HepG2 (cell line): ENCODE data around the gene SCYGR6. TPM values are rescaled to one million over a fixed set of nuclear protein-coding genes. Genes with fewer than 3 reads are reported as not detected.

ENCODE experiments used
- GABPA ChIP-seq, 2 experiments: IDR thresholded peaks; 2 replicates each; pipeline ENCODE4 v1.6.1; 2011 to 2016; ENCODE audit warnings: low read depth in 2 of 2, low read length in 1 of 2, missing biosample characterization in 1 of 2, missing genetic modification characterization in 1 of 2
- GFI1 ChIP-seq: sonication (generic); formaldehyde crosslinking; IDR thresholded peaks from 2 replicates; pipeline ENCODE4 v1.5.0; 2020; ENCODE audit warnings: missing genetic modification reagents, mild to moderate bottlenecking, borderline replicate concordance
- SIX1 ChIP-seq: sonication (generic); formaldehyde crosslinking; IDR thresholded peaks from 2 replicates; pipeline ENCODE4 v1.4.0; 2020; ENCODE audit warnings: missing genetic modification reagents, borderline replicate concordance
- SNAI1 ChIP-seq: sonication (generic); formaldehyde crosslinking; IDR thresholded peaks from 2 replicates; pipeline ENCODE4 v1.5.0; 2020; ENCODE audit warnings: mild to moderate bottlenecking, missing genetic modification reagents, borderline replicate concordance
- TAF1 ChIP-seq: sonication (generic); formaldehyde crosslinking; IDR thresholded peaks from 2 replicates; pipeline ENCODE4 v1.4.0; 2020; ENCODE audit warnings: missing genetic modification reagents
- WIZ ChIP-seq: sonication (generic); formaldehyde crosslinking; IDR thresholded peaks from 2 replicates; pipeline ENCODE4 v1.5.1; 2020; ENCODE audit warnings: mild to moderate bottlenecking, missing genetic modification reagents
- ZFX ChIP-seq: sonication (generic); formaldehyde crosslinking; IDR thresholded peaks from 2 replicates; pipeline ENCODE4 v1.4.0; 2020; ENCODE audit warnings: mild to moderate bottlenecking, low read depth, missing genetic modification reagents, moderate library complexity
- ZNF232 ChIP-seq: sonication (generic); formaldehyde crosslinking; IDR thresholded peaks from 2 replicates; pipeline ENCODE4 v1.4.0; 2020; ENCODE audit warnings: missing genetic modification reagents, borderline replicate concordance
- ZNF251 ChIP-seq: sonication (generic); formaldehyde crosslinking; IDR thresholded peaks from 2 replicates; pipeline ENCODE4 v1.9.0; 2021; ENCODE audit warnings: mild to moderate bottlenecking, missing genetic modification reagents
- polyA plus RNA-seq, 8 experiments: library from polyadenylated mRNA; depleted of rRNA in 3 of 8; stranded (reverse) in 7 of 8; unstranded in 1 of 8; fragments of >200 nt; fragmentation: Illumina TruSeq in 4 of 8; extraction: Trizol in 4 of 8; gene quantifications; 2 replicates each; pipeline versions ENCODE4 v1.2.1 to v1.2.3, GENCODE V29; 2011 to 2016; ENCODE audit warnings: low read depth in 4 of 8, missing spikeins in 1 of 8, mixed read lengths in 1 of 8; ENCODE audit not compliant: insufficient read depth in 1 of 8
- total RNA-seq, 5 experiments: library from RNA; depleted of rRNA; stranded (reverse); fragments of >200 nt; fragmentation: Illumina TruSeq; extraction: Trizol; gene quantifications; 2 replicates each; pipeline ENCODE4 v1.2.3, GENCODE V29; 2016; ENCODE audit warnings: low read depth in 1 of 5
- TF ChIP-seq, protein P1 (sequence below): sonication (generic); formaldehyde crosslinking; IDR thresholded peaks from 2 replicates; pipeline ENCODE4 v1.4.0; 2020; ENCODE audit warnings: missing genetic modification reagents, borderline replicate concordance
- TF ChIP-seq, protein P2 (sequence below): sonication (generic); formaldehyde crosslinking; IDR thresholded peaks from 2 replicates; pipeline ENCODE4 v1.4.0; 2020; ENCODE audit warnings: low read depth, mild to moderate bottlenecking, missing genetic modification reagents
- TF ChIP-seq, protein P3 (sequence below): sonication (generic); formaldehyde crosslinking; IDR thresholded peaks from 2 replicates; pipeline ENCODE4 v1.4.0; 2020; ENCODE audit warnings: missing genetic modification reagents
- TF ChIP-seq, protein P4 (sequence below): IDR thresholded peaks from 2 replicates; pipeline ENCODE4 v1.6.1; 2016; ENCODE audit warnings: mild to moderate bottlenecking
- TF ChIP-seq, protein P5 (sequence below): fragments of 450-650 bp; IDR thresholded peaks from 2 replicates; pipeline ENCODE4 v1.6.1; 2017; ENCODE audit warnings: mild to moderate bottlenecking
- TF ChIP-seq, protein P6 (sequence below): sonication (generic); formaldehyde crosslinking; IDR thresholded peaks from 2 replicates; pipeline ENCODE4 v1.5.0; 2020; ENCODE audit warnings: mild to moderate bottlenecking, missing genetic modification reagents, moderate library complexity

The SCYGR6 gene
- total and polyA plus RNA-seq, 2 of the 13 experiments (the other 11 are each of a cell fraction or from before 2014, with no cell fraction given): not detected

DNA sequence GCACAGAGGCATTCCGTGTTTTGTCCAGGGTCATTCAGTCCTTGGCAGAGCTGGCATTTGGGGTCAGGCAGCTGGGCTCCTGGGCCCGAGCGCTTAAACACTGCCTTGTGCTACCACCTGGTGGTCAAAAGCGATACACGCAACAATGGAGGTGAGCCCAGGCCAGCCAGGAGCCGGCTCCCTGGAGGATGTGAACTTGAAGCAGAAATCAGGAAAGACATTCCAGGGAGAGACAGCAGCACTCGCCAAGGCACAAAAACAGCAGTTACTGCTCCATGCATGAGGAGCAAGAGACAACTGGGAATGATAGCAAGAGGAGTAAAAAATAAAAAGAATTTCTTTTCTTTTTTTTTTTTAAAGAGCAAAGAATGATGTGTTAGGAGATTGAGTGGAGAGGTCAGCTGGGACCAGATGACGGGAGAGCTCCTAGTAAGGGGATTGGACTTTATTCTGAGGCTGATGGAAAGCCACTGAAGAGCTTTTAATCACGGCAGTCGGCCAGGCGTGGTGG, 41.9 kb upstream of the SCYGR6 start (continued):
- TF ChIP-seq, protein P1, sequence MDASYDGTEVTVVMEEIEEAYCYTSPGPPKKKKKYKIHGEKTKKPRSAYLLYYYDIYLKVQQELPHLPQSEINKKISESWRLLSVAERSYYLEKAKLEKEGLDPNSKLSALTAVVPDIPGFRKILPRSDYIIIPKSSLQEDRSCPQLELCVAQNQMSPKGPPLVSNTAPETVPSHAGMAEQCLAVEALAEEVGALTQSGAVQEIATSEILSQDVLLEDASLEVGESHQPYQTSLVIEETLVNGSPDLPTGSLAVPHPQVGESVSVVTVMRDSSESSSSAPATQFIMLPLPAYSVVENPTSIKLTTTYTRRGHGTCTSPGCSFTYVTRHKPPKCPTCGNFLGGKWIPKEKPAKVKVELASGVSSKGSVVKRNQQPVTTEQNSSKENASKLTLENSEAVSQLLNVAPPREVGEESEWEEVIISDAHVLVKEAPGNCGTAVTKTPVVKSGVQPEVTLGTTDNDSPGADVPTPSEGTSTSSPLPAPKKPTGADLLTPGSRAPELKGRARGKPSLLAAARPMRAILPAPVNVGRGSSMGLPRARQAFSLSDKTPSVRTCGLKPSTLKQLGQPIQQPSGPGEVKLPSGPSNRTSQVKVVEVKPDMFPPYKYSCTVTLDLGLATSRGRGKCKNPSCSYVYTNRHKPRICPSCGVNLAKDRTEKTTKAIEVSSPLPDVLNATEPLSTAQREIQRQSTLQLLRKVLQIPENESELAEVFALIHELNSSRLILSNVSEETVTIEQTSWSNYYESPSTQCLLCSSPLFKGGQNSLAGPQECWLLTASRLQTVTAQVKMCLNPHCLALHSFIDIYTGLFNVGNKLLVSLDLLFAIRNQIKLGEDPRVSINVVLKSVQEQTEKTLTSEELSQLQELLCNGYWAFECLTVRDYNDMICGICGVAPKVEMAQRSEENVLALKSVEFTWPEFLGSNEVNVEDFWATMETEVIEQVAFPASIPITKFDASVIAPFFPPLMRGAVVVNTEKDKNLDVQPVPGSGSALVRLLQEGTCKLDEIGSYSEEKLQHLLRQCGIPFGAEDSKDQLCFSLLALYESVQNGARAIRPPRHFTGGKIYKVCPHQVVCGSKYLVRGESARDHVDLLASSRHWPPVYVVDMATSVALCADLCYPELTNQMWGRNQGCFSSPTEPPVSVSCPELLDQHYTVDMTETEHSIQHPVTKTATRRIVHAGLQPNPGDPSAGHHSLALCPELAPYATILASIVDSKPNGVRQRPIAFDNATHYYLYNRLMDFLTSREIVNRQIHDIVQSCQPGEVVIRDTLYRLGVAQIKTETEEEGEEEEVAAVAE (CRISPR knock-in tag): peak; percentile 34; the same call in 1 of the 2 replicates
- TF ChIP-seq ZNF232 (CRISPR knock-in tag): peak; percentile 64; the same call in 1 of the 2 replicates
- TF ChIP-seq SNAI1 (CRISPR knock-in tag): no peak
- TF ChIP-seq, protein P2, sequence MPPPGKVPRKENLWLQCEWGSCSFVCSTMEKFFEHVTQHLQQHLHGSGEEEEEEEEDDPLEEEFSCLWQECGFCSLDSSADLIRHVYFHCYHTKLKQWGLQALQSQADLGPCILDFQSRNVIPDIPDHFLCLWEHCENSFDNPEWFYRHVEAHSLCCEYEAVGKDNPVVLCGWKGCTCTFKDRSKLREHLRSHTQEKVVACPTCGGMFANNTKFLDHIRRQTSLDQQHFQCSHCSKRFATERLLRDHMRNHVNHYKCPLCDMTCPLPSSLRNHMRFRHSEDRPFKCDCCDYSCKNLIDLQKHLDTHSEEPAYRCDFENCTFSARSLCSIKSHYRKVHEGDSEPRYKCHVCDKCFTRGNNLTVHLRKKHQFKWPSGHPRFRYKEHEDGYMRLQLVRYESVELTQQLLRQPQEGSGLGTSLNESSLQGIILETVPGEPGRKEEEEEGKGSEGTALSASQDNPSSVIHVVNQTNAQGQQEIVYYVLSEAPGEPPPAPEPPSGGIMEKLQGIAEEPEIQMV (CRISPR knock-in tag): 0 out of 2 replicates have a peak, but pooled peaks have one; percentile 36
- TF ChIP-seq, protein P3, sequence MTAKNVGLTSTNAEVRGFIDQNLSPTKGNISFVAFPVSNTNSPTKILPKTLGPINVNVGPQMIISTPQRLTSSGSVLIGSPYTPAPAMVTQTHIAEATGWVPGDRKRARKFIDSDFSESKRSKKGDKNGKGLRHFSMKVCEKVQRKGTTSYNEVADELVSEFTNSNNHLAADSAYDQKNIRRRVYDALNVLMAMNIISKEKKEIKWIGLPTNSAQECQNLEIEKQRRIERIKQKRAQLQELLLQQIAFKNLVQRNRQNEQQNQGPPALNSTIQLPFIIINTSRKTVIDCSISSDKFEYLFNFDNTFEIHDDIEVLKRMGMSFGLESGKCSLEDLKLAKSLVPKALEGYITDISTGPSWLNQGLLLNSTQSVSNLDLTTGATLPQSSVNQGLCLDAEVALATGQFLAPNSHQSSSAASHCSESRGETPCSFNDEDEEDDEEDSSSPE (CRISPR knock-in tag): no peak
- TF ChIP-seq GFI1 (CRISPR knock-in tag): no peak; the same call in 1 of the 2 replicates
- TF ChIP-seq TAF1: no peak
- TF ChIP-seq, protein P4, sequence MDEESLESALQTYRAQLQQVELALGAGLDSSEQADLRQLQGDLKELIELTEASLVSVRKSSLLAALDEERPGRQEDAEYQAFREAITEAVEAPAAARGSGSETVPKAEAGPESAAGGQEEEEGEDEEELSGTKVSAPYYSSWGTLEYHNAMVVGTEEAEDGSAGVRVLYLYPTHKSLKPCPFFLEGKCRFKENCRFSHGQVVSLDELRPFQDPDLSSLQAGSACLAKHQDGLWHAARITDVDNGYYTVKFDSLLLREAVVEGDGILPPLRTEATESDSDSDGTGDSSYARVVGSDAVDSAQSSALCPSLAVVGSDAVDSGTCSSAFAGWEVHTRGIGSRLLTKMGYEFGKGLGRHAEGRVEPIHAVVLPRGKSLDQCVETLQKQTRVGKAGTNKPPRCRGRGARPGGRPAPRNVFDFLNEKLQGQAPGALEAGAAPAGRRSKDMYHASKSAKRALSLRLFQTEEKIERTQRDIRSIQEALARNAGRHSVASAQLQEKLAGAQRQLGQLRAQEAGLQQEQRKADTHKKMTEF: peak; percentile 73
- TF ChIP-seq, protein P5, sequence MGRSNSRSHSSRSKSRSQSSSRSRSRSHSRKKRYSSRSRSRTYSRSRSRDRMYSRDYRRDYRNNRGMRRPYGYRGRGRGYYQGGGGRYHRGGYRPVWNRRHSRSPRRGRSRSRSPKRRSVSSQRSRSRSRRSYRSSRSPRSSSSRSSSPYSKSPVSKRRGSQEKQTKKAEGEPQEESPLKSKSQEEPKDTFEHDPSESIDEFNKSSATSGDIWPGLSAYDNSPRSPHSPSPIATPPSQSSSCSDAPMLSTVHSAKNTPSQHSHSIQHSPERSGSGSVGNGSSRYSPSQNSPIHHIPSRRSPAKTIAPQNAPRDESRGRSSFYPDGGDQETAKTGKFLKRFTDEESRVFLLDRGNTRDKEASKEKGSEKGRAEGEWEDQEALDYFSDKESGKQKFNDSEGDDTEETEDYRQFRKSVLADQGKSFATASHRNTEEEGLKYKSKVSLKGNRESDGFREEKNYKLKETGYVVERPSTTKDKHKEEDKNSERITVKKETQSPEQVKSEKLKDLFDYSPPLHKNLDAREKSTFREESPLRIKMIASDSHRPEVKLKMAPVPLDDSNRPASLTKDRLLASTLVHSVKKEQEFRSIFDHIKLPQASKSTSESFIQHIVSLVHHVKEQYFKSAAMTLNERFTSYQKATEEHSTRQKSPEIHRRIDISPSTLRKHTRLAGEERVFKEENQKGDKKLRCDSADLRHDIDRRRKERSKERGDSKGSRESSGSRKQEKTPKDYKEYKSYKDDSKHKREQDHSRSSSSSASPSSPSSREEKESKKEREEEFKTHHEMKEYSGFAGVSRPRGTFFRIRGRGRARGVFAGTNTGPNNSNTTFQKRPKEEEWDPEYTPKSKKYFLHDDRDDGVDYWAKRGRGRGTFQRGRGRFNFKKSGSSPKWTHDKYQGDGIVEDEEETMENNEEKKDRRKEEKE: no peak
- peak; percentile 41; the same call in 1 of the 2 replicates for TF ChIP-seq ZFX
- TF ChIP-seq ZNF251 (CRISPR knock-in tag): no peak
- TF ChIP-seq WIZ: no peak
- no peak for TF ChIP-seq GABPA (IDR thresholded peaks at IDR 0.05; ENCODE audit: low read depth, low read length)
- TF ChIP-seq GABPA (CRISPR knock-in tag; IDR thresholded peaks at IDR 0.05; ENCODE audit: low read depth): no peak
- TF ChIP-seq, protein P6, sequence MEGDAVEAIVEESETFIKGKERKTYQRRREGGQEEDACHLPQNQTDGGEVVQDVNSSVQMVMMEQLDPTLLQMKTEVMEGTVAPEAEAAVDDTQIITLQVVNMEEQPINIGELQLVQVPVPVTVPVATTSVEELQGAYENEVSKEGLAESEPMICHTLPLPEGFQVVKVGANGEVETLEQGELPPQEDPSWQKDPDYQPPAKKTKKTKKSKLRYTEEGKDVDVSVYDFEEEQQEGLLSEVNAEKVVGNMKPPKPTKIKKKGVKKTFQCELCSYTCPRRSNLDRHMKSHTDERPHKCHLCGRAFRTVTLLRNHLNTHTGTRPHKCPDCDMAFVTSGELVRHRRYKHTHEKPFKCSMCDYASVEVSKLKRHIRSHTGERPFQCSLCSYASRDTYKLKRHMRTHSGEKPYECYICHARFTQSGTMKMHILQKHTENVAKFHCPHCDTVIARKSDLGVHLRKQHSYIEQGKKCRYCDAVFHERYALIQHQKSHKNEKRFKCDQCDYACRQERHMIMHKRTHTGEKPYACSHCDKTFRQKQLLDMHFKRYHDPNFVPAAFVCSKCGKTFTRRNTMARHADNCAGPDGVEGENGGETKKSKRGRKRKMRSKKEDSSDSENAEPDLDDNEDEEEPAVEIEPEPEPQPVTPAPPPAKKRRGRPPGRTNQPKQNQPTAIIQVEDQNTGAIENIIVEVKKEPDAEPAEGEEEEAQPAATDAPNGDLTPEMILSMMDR (CRISPR knock-in tag): peak; percentile 99
- TF ChIP-seq SIX1 (CRISPR knock-in tag): peak; percentile 26; the same call in 1 of the 2 replicates
